Measurements from ENCODE around the gene PMPCA. TPM values are rescaled to one million over a fixed set of nuclear protein-coding genes. Genes with fewer than 3 reads are reported as not detected.

The PMPCA gene
- total and polyA plus RNA-seq, 2 of the 13 experiments (the other 11 are each of a cell fraction or from before 2014, with no cell fraction given): 70.2 to 88.4 TPM

GRCh38 chr9:136439481-136440408 lies 29.3 kb downstream of the PMPCA start, which contains the start of gene INPP5E (continued):
- no peak for TF ChIP-seq ZNF503 (CRISPR knock-in tag; IDR thresholded peaks at IDR 0.05)
- TF ChIP-seq ZNF543 (CRISPR knock-in tag; IDR thresholded peaks at IDR 0.05): no peak
- TF ChIP-seq, protein P1, sequence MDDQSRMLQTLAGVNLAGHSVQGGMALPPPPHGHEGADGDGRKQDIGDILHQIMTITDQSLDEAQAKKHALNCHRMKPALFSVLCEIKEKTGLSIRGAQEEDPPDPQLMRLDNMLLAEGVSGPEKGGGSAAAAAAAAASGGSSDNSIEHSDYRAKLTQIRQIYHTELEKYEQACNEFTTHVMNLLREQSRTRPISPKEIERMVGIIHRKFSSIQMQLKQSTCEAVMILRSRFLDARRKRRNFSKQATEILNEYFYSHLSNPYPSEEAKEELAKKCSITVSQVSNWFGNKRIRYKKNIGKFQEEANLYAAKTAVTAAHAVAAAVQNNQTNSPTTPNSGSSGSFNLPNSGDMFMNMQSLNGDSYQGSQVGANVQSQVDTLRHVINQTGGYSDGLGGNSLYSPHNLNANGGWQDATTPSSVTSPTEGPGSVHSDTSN (CRISPR knock-in tag; IDR thresholded peaks at IDR 0.05; ENCODE audit: borderline replicate concordance): no peak
- TF ChIP-seq, protein P2, sequence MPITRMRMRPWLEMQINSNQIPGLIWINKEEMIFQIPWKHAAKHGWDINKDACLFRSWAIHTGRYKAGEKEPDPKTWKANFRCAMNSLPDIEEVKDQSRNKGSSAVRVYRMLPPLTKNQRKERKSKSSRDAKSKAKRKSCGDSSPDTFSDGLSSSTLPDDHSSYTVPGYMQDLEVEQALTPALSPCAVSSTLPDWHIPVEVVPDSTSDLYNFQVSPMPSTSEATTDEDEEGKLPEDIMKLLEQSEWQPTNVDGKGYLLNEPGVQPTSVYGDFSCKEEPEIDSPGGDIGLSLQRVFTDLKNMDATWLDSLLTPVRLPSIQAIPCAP (CRISPR knock-in tag; IDR thresholded peaks at IDR 0.05; ENCODE audit: low read depth): no peak
- TF ChIP-seq, protein P3, sequence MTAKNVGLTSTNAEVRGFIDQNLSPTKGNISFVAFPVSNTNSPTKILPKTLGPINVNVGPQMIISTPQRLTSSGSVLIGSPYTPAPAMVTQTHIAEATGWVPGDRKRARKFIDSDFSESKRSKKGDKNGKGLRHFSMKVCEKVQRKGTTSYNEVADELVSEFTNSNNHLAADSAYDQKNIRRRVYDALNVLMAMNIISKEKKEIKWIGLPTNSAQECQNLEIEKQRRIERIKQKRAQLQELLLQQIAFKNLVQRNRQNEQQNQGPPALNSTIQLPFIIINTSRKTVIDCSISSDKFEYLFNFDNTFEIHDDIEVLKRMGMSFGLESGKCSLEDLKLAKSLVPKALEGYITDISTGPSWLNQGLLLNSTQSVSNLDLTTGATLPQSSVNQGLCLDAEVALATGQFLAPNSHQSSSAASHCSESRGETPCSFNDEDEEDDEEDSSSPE (CRISPR knock-in tag; IDR thresholded peaks at IDR 0.05): no peak
- no peak for TF ChIP-seq THYN1 (CRISPR knock-in tag; IDR thresholded peaks at IDR 0.05; ENCODE audit: borderline replicate concordance, low read depth)
- TF ChIP-seq, protein P4, sequence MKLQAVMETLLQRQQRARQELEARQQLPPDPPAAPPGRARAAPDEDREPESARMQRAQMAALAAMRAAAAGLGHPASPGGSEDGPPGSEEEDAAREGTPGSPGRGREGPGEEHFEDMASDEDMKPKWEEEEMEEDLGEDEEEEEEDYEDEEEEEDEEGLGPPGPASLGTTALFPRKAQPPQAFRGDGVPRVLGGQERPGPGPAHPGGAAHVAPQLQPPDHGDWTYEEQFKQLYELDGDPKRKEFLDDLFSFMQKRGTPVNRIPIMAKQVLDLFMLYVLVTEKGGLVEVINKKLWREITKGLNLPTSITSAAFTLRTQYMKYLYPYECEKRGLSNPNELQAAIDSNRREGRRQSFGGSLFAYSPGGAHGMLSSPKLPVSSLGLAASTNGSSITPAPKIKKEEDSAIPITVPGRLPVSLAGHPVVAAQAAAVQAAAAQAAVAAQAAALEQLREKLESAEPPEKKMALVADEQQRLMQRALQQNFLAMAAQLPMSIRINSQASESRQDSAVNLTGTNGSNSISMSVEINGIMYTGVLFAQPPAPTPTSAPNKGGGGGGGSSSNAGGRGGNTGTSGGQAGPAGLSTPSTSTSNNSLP (IDR thresholded peaks at IDR 0.05; ENCODE audit: low read depth, low read length): no peak
- TF ChIP-seq ZSCAN12 (CRISPR knock-in tag; IDR thresholded peaks at IDR 0.05): no peak; the same call in 1 of the 2 replicates
- no peak for TF ChIP-seq FOXK2 (IDR thresholded peaks at IDR 0.05)
- TF ChIP-seq ZFP37 (CRISPR knock-in tag; IDR thresholded peaks at IDR 0.05; ENCODE audit: borderline replicate concordance): no peak
- TF ChIP-seq, protein P5, sequence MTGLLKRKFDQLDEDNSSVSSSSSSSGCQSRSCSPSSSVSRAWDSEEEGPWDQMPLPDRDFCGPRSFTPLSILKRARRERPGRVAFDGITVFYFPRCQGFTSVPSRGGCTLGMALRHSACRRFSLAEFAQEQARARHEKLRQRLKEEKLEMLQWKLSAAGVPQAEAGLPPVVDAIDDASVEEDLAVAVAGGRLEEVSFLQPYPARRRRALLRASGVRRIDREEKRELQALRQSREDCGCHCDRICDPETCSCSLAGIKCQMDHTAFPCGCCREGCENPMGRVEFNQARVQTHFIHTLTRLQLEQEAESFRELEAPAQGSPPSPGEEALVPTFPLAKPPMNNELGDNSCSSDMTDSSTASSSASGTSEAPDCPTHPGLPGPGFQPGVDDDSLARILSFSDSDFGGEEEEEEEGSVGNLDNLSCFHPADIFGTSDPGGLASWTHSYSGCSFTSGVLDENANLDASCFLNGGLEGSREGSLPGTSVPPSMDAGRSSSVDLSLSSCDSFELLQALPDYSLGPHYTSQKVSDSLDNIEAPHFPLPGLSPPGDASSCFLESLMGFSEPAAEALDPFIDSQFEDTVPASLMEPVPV (CRISPR knock-in tag; IDR thresholded peaks at IDR 0.05): 0 out of 2 replicates have a peak, but pooled peaks have one; percentile 35
- no peak for TF ChIP-seq DMTF1 (CRISPR knock-in tag; IDR thresholded peaks at IDR 0.05)
- no peak for TF ChIP-seq ZNF205 (CRISPR knock-in tag; IDR thresholded peaks at IDR 0.05)
- no peak for TF ChIP-seq ZNF7 (CRISPR knock-in tag; IDR thresholded peaks at IDR 0.05)
- no peak for TF ChIP-seq ZNF12 (CRISPR knock-in tag; IDR thresholded peaks at IDR 0.05)
- TF ChIP-seq SP5 (CRISPR knock-in tag; IDR thresholded peaks at IDR 0.05; ENCODE audit: borderline replicate concordance, low read depth): no peak
- no peak for TF ChIP-seq SSRP1 (CRISPR knock-in tag; IDR thresholded peaks at IDR 0.05)

All from HepG2 (cell line).